Keratinocyte (primary cell): ENCODE results near the gene FCRL1.

Source experiments
- CTCF ChIP-seq, 3 experiments: IDR thresholded peaks in 1 of 3; conservative IDR thresholded peaks in 1 of 3; optimal IDR thresholded peaks in 1 of 3; 2 replicates in 2 of 3; 3 replicates in 1 of 3; pipeline versions ENCODE3 to v1.5.1; 2011; ENCODE audit warnings: low read length in 3 of 3, mild to moderate bottlenecking in 3 of 3, moderate library complexity in 2 of 3, control low read depth in 1 of 3, inconsistent platforms in 1 of 3; ENCODE audit not compliant: insufficient read depth in 2 of 3; ENCODE audit errors: extremely low read depth in 1 of 3
- EZH2 ChIP-seq: IDR thresholded peaks from one replicate; pipeline ENCODE4 v1.6.1; 2012; ENCODE audit warnings: inconsistent platforms, mild to moderate bottlenecking, low read length, moderate library complexity

- no peak for TF ChIP-seq EZH2
- TF ChIP-seq CTCF (optimal IDR thresholded peaks at IDR 0.05 in 1 of 3, IDR thresholded peaks at IDR 0.05 in 1 of 3, conservative IDR thresholded peaks at IDR 0.05 in 1 of 3; ENCODE audit: extremely low read depth in 1 of 3, insufficient read depth in 2 of 3, low read length in 3 of 3), result no peak
These were observed 44.6 kb downstream of the FCRL1 start for GRCh38 chr1:157775101-157775870.
